Cardiac muscle cell (in vitro differentiated cells and primary cell): ENCODE measurements around the gene NOSIP. TPM values are rescaled to one million over a fixed set of nuclear protein-coding genes. Genes with fewer than 3 reads are reported as not detected.

ENCODE experiments used
- DNase-seq, 2 donors: peaks; one replicate each; pipeline versions ENCODE4 v3.0.0 to v3.0.0-alpha.2; 2010 to 2017; ENCODE audit warnings: low read depth in 1 of 2, low spot score in 1 of 2
- H3K27ac ChIP-seq: fragments of 200-600 bp; sonication (generic); 2 replicates; pipeline ENCODE4 v1.5.1; 2016
- H3K27me3 ChIP-seq: fragments of 200-600 bp; sonication (generic); 2 replicates; pipeline ENCODE4 v1.6.0; 2016; ENCODE audit warnings: control low read depth
- H3K36me3 ChIP-seq: fragments of 200-600 bp; sonication (generic); 2 replicates; pipeline ENCODE4 v1.5.1; 2016; ENCODE audit warnings: control low read depth
- H3K4me1 ChIP-seq: fragments of 200-600 bp; sonication (generic); 2 replicates; pipeline ENCODE4 v1.8.1; 2017; ENCODE audit warnings: low read depth, mild to moderate bottlenecking, mixed run types
- H3K4me3 ChIP-seq: fragments of 200-600 bp; sonication (generic); 2 replicates; pipeline ENCODE4 v1.5.1; 2016; ENCODE audit warnings: mild to moderate bottlenecking
- H3K9me3 ChIP-seq: fragments of 200-600 bp; sonication (generic); 2 replicates; pipeline ENCODE4 v1.5.1; 2017; ENCODE audit warnings: low read depth, mild to moderate bottlenecking, control low read depth
- polyA plus RNA-seq: library from polyadenylated mRNA; unstranded; fragments of >200 nt; fragmentation: Nextera tagmentation; extraction: Ambion mirVana; gene quantifications from 2 replicates; pipeline ENCODE4 v1.2.1, GENCODE V29; 2016
- total RNA-seq: library from RNA; depleted of rRNA; stranded (reverse); fragments of >200 nt; gene quantifications from 2 replicates; pipeline ENCODE4 v1.2.3, GENCODE V29; 2016
- TF ChIP-seq, protein P1 (sequence below): IDR thresholded peaks from 2 replicates; pipeline ENCODE4 v1.5.1; 2012; ENCODE audit warnings: low read depth, mild to moderate bottlenecking, low read length

The NOSIP gene
- total and polyA plus RNA-seq, 2 experiments from 2014 or later: 120 to 193 TPM

DNA sequence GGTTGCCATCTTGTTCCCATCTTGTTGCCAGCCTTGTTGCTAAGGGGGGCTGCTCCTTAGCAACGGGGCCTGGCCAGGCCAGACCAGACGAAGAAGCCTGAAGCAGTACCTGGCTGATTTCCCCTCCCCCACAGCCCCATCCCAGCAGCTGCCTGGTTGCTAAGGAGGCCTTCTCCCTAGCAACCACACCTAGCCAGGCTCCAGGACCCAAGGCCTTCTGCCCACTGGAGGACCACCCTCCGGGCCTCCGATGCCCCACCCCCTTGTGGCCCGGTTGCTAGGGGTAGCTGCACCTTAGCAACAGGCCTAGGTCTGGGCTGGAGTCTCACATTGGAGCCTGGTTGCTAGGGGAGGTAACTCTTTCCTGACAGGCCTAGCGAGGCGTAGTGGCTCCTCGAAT, 4.7 kb upstream of the NOSIP start:
- TF ChIP-seq, protein P1, sequence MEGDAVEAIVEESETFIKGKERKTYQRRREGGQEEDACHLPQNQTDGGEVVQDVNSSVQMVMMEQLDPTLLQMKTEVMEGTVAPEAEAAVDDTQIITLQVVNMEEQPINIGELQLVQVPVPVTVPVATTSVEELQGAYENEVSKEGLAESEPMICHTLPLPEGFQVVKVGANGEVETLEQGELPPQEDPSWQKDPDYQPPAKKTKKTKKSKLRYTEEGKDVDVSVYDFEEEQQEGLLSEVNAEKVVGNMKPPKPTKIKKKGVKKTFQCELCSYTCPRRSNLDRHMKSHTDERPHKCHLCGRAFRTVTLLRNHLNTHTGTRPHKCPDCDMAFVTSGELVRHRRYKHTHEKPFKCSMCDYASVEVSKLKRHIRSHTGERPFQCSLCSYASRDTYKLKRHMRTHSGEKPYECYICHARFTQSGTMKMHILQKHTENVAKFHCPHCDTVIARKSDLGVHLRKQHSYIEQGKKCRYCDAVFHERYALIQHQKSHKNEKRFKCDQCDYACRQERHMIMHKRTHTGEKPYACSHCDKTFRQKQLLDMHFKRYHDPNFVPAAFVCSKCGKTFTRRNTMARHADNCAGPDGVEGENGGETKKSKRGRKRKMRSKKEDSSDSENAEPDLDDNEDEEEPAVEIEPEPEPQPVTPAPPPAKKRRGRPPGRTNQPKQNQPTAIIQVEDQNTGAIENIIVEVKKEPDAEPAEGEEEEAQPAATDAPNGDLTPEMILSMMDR: no peak
- H3K36me3 ChIP-seq: no peaks in the 10 kb centered on the region
- no peak overlapping the region for H3K4me3 ChIP-seq
- DNase-seq: peak in 1 of 2 donors; percentile 42
- H3K9me3 ChIP-seq: no peaks in the 10 kb centered on the region
- H3K4me1 ChIP-seq: peaks cover 5% of the 10 kb centered on the region
- no peaks in the 10 kb centered on the region for H3K27me3 ChIP-seq
- peak overlapping the region; percentile 23 for H3K27ac ChIP-seq

DNA sequence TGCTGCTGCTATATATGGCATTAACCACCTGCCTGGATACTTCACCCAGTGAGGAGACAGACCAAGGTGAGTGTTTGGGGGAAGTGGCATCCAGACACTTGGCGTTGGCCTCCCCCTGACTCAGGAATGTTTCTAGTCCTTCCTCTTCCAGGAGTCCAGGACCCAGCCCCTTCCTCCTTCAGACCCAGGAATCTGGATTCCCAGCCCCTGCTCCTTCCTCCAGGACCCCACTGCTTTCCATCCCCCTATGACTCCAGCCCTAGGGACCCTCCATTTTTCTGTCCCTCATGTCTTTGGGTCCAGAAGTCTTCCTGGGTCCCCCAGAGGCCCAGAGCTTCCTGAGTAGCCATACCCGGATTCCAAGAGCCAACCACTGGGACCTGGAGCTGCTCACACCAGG, 2.9 kb upstream of the NOSIP start:
- Histone ChIP-seq H3K36me3 (no peaks in the 10 kb centered on the region), H3K27me3 (no peaks in the 10 kb centered on the region), H3K9me3 (no peaks in the 10 kb centered on the region), H3K4me1 (peaks cover 10% of the 10 kb centered on the region), H3K27ac (peak overlapping the region; percentile 23), H3K4me3 (no peak overlapping the region)
- no peak for DNase-seq
- TF ChIP-seq, protein P1: no peak

DNA sequence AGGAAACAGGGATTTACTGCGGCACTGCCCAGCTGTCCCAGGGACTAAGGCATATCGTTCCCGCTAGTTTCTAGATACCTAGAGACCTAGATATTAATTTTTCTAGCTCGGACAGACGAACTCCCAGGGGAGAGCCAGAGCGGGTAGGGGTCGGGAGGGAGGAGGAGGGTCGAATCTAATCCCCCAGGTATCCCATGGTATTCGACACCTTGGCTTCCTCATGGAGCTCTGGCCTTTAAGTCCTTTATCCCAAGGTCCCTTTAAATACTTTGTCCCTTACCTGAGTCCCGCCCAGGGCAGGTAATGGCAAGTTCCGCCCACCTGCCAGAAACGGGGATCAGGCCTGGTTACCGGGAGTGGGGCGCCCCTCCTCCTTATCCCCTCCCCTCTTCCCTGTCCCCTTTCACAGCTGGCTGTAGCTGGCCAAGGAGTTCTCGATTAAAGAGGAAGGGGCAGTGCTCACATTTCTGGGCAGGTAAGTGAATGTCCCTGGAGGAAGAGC, 702 bp upstream of the NOSIP start, which contains the start of gene PRRG2:
Gene PRRG2 (plus strand): TSS at position 310 of the 502 bp plus-strand sequence. CDS start 1,904 bp downstream, outside the sequence.
- TF ChIP-seq, protein P1: no peak
- Histone ChIP-seq H3K4me1 (peaks cover 10% of the 10 kb centered on the region), H3K9me3 (no peaks in the 10 kb centered on the region), H3K4me3 (peak within 1 kb of the TSS; percentile 73), H3K27me3 (no peaks in the 10 kb centered on the region), H3K27ac (peak within 1 kb of the TSS; percentile 66), H3K36me3 (no peaks in the 10 kb centered on the region)
- no peak for DNase-seq

DNA sequence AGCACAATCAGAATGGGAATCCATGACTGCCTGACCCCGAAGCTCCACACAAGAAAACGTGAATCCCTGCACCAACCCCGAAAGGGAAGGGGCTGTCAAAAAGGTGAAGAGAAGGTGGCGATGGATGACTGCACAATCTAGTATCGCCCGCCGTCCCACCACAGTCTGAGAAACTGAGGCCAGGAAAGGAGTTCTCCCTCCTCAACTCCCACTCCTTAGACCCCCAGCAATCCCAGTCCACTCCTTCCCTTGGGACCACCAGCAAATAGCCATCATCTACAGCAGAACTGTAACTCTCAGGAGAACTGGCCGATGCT, 451 bp downstream of the NOSIP start:
- peak overlapping the region; percentile 66 for H3K27ac ChIP-seq
- no peak for DNase-seq

DNA sequence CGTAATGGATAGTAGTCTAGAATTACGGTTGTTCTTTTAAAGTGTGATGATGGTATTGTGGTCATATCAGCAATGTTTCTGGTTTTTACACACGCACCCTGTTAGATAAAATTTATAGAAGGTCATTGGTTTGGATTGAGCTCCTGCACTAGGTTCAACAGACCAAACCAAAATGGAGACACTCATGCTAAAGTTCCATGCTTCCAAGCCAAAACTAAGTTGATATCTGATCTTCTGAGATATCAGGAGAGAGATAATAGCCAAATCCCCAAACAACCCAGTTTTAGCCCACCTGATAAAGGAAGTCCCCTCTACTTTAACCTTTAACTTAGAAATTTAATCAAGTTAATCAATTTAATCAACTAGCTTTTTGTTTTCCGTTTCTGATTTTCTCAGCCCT, 1.2 kb downstream of the NOSIP start:
- DNase-seq: no peak
- Histone ChIP-seq H3K9me3 (no peaks in the 10 kb centered on the region), H3K36me3 (peaks cover 11% of the 10 kb centered on the region), H3K4me1 (peaks cover 10% of the 10 kb centered on the region), H3K4me3 (peak overlapping the region; percentile 73), H3K27me3 (no peaks in the 10 kb centered on the region), H3K27ac (peak overlapping the region; percentile 66)
- TF ChIP-seq, protein P1: no peak

More for the DNA sequence above, 451 bp downstream of the NOSIP start:
- H3K4me3 ChIP-seq: peak overlapping the region; percentile 73
- H3K27me3 ChIP-seq: no peaks in the 10 kb centered on the region
- TF ChIP-seq, protein P1: no peak
- peaks cover 10% of the 10 kb centered on the region for H3K4me1 ChIP-seq
- peaks cover 9% of the 10 kb centered on the region for H3K36me3 ChIP-seq
- H3K9me3 ChIP-seq: no peaks in the 10 kb centered on the region
